DOHH2 (cell line): ENCODE results near the gene PC.

Source experiments
- EZH2phosphoT487 ChIP-seq: fragments of 200-600 bp; sonication (generic); IDR thresholded peaks from 2 replicates; pipeline ENCODE4 v1.6.1; 2017; ENCODE audit warnings: borderline replicate concordance, mild to moderate bottlenecking, antibody characterized with exemption, low read length, moderate library complexity, mixed read lengths
- TF ChIP-seq, protein P1 (sequence below): fragments of 200-600 bp; sonication (generic); IDR thresholded peaks from one replicate; pipeline ENCODE4 v1.5.1; 2014; ENCODE audit warnings: antibody characterized with exemption, mild to moderate bottlenecking, low read depth, low read length; ENCODE audit not compliant: poor library complexity, severe bottlenecking

DNA sequence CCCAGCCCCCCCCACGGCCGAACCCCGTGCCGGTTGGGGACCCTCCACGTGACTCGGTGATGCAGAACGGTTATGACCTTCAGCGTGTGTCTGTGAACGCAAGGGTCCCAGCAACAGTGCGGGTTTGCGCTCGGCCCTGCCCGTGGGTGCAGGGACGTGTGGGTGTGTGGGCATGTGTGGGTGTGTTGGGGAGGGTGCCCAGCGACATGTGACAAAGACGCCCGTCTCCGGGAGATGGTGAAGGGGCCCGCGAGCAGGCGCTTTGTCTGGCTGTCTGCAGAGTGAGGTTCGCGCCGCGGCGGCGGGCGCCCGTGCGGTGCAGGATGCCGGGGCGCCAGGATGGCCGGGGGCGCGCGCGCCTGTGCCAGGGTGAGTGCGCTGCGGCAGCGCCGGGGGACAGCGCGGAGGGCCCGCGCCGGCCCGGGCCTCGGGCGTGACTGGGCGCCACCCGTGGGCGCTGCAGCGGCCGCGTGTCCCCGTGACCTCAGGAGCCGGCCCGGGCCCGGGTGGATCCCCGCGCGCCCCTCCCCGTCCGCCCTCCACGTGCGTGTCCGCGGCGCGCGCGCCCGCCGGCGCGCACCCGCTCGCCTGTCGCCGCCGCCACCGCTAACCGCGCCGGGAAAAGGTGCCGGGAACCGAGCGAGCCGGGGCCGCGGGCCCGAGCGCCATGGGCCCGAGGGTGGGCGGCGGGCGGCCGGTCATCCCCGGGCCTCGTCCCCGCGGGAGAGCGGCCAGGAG lies 101.5 kb downstream of the PC start, which contains the start of gene LRFN4:
- TF ChIP-seq EZH2phosphoT487: no peak
- TF ChIP-seq, protein P1, sequence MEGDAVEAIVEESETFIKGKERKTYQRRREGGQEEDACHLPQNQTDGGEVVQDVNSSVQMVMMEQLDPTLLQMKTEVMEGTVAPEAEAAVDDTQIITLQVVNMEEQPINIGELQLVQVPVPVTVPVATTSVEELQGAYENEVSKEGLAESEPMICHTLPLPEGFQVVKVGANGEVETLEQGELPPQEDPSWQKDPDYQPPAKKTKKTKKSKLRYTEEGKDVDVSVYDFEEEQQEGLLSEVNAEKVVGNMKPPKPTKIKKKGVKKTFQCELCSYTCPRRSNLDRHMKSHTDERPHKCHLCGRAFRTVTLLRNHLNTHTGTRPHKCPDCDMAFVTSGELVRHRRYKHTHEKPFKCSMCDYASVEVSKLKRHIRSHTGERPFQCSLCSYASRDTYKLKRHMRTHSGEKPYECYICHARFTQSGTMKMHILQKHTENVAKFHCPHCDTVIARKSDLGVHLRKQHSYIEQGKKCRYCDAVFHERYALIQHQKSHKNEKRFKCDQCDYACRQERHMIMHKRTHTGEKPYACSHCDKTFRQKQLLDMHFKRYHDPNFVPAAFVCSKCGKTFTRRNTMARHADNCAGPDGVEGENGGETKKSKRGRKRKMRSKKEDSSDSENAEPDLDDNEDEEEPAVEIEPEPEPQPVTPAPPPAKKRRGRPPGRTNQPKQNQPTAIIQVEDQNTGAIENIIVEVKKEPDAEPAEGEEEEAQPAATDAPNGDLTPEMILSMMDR: no peak
